GM12878 (cell line): ENCODE measurements around the gene RHBDD1. TPM values are rescaled to one million over a fixed set of nuclear protein-coding genes. Genes with fewer than 3 reads are reported as not detected.

Experiments
- ATAC-seq: fragments of 200-7000 bp; cut with Tn5 transposase; 3 replicates; pipeline ENCODE4 v1.9.1; 2020; ENCODE audit warnings: mild to moderate bottlenecking, moderate library complexity
- BruUV-seq: library from RNA; stranded (reverse); fragments of 400-500 nt; replicated peaks from 2 replicates; lab custom pipeline; 2021; lab: Mats Ljungman, UMichigan
- CTCF ChIA-PET: fragments of 300-600 bp; sonication (Branson Sonifier 250); formaldehyde crosslinking; extraction: SDS; loops from one replicate; lab custom pipeline; 2021; ENCODE audit warnings: inconsistent platforms; lab: Yijun Ruan, JAX
- POLR2A ChIA-PET: fragments of 350-600 bp; formaldehyde crosslinking; extraction: SDS; loops from one replicate; lab custom pipeline; 2021; ENCODE audit warnings: inconsistent platforms; lab: Charles Lee
- RAD21 ChIA-PET: fragments of 300-600 bp; sonication (Branson Sonifier 250); formaldehyde crosslinking; loops from one replicate; lab custom pipeline; 2023; ENCODE audit warnings: antibody characterized with exemption; ENCODE audit not compliant: unreplicated experiment; lab: Charles Lee
- SMC1A ChIA-PET: fragments of 300-600 bp; sonication (Branson Sonifier 250); formaldehyde crosslinking; loops from one replicate; lab custom pipeline; 2023; ENCODE audit not compliant: unreplicated experiment, uncharacterized antibody; lab: Charles Lee
- DNase-seq: peaks from one replicate; pipeline ENCODE4 v3.0.0-alpha.2; 2011; ENCODE audit warnings: low read depth, low spot score
- FAIRE-seq: peaks from 3 replicates; lab custom pipeline; 2011; peaks lifted over from hg19 to GRCh38; lab: Jason Lieb, UNC
- H2AFZ ChIP-seq: 2 replicates; pipeline ENCODE4 v1.6.0; 2011; ENCODE audit warnings: low read depth, low read length, control low read depth; ENCODE audit not compliant: control insufficient read depth
- H3K27ac ChIP-seq: 2 replicates; pipeline ENCODE4 v1.5.1; 2011; ENCODE audit warnings: control low read depth; ENCODE audit not compliant: control insufficient read depth, insufficient read depth
- H3K27me3 ChIP-seq, 2 experiments: replicated peaks in 1 of 2; 2 replicates each; pipeline versions ENCODE4 v1.6.0 to v1.6.1; 2011; ENCODE audit warnings: low read length in 1 of 2; ENCODE audit not compliant: control insufficient read depth in 2 of 2, insufficient read depth in 2 of 2
- H3K36me3 ChIP-seq, 2 experiments: 2 replicates each; pipeline ENCODE4 v1.5.1; 2011; ENCODE audit warnings: low read length in 1 of 2; ENCODE audit not compliant: control insufficient read depth in 2 of 2, insufficient read depth in 2 of 2
- H3K4me1 ChIP-seq: 2 replicates; pipeline ENCODE4 v1.6.1; 2011; ENCODE audit warnings: mild to moderate bottlenecking, low read length, moderate library complexity, mixed read lengths; ENCODE audit not compliant: control insufficient read depth, insufficient read depth
- H3K4me2 ChIP-seq: 2 replicates; pipeline ENCODE4 v1.6.0; 2011; ENCODE audit warnings: control low read depth; ENCODE audit not compliant: control insufficient read depth, insufficient read depth
- H3K4me3 ChIP-seq: fragments of 200-600 bp; sonication (generic); 2 replicates; pipeline ENCODE4 v1.5.1; 2016
- H3K79me2 ChIP-seq: 2 replicates; pipeline ENCODE4 v1.6.0; 2011; ENCODE audit warnings: low read length; ENCODE audit not compliant: control insufficient read depth, insufficient read depth
- H3K9ac ChIP-seq: 2 replicates; pipeline ENCODE4 v1.8.0; 2011; ENCODE audit warnings: low read length, control low read depth, mixed read lengths; ENCODE audit not compliant: control insufficient read depth, insufficient read depth
- H3K9me3 ChIP-seq: replicated peaks from 3 replicates; pipeline ENCODE4 v1.5.1; 2011; ENCODE audit warnings: mild to moderate bottlenecking, low read length; ENCODE audit not compliant: control insufficient read depth, insufficient read depth
- H4K20me1 ChIP-seq: 2 replicates; pipeline ENCODE4 v1.6.0; 2011; ENCODE audit not compliant: control insufficient read depth, insufficient read depth
- CBFB ChIP-seq: IDR thresholded peaks from 2 replicates; pipeline ENCODE4 v1.6.1; 2016; ENCODE audit warnings: antibody characterized with exemption, low read depth
- EP300 ChIP-seq, 2 experiments: fragments of 150-350 bp in 1 of 2; IDR thresholded peaks; 2 replicates each; pipeline ENCODE4 v1.6.1; 2011 to 2012; ENCODE audit warnings: low read depth in 2 of 2, low read length in 2 of 2, borderline replicate concordance in 1 of 2, improper control_type of control experiment in 1 of 2, inconsistent platforms in 1 of 2; ENCODE audit not compliant: control insufficient read depth in 1 of 2
- FOXK2 ChIP-seq: fragments of 450-650 bp; IDR thresholded peaks from 2 replicates; pipeline ENCODE4 v1.6.1; 2017; ENCODE audit warnings: mild to moderate bottlenecking, moderate library complexity
- KDM1A ChIP-seq: fragments of 200-600 bp; sonication (generic); IDR thresholded peaks from 2 replicates; pipeline ENCODE4 v1.6.1; 2016; ENCODE audit warnings: borderline replicate concordance
- POU2F2 ChIP-seq: IDR thresholded peaks from 3 replicates; pipeline ENCODE4 v1.6.1; 2011; ENCODE audit warnings: low read depth, mild to moderate bottlenecking, low read length, borderline replicate concordance
- STAT1 ChIP-seq: fragments of 450-650 bp; conservative IDR thresholded peaks from 2 replicates; pipeline ENCODE4 v1.6.1; 2014; ENCODE audit warnings: antibody characterized with exemption, mild to moderate bottlenecking
- SUPT20H ChIP-seq: IDR thresholded peaks from 2 replicates; pipeline ENCODE4 v1.6.1; 2011; ENCODE audit warnings: low read depth, mild to moderate bottlenecking, low read length, moderate library complexity, borderline replicate concordance; ENCODE audit not compliant: control insufficient read depth
- YBX1 ChIP-seq: fragments of 450-650 bp; IDR thresholded peaks from 2 replicates; pipeline ENCODE4 v1.6.1; 2016; ENCODE audit warnings: antibody characterized with exemption
- WGBS: methylation state at CpG from one replicate; pipeline ENCODE4 v1.1.6; 2016; ENCODE audit warnings: low lambda C conversion rate; ENCODE audit not compliant: insufficient replicate concordance, insufficient coverage; ENCODE audit errors: missing lambda C conversion rate; 5-methylcytosine and 5-hydroxymethylcytosine counted together
- in situ Hi-C: fragments of 300-500 bp; cut with MboI; formaldehyde crosslinking; loops from 9 replicates; pipeline ENCODE4 v1.14.3; 2018; ENCODE audit warnings: mixed read lengths
- intact Hi-C: fragments of 100-400 bp; cut with micrococcal nuclease; formaldehyde crosslinking; loops from one replicate; pipeline ENCODE4 v1.14.2; 2022; ENCODE audit not compliant: unreplicated experiment
- polyA plus RNA-seq, 11 experiments: library from polyadenylated mRNA; depleted of rRNA in 4 of 11; unstranded in 6 of 11; stranded (reverse) in 5 of 11; fragments of >200 nt; fragmentation: Nextera tagmentation in 4 of 11; fragmentation: Illumina TruSeq in 1 of 11; extraction: Ambion mirVana in 4 of 11; extraction: Trizol in 1 of 11; gene quantifications; 1 replicate in 1 of 11; 2 replicates in 10 of 11; pipeline versions ENCODE4 v1.2.1 to v1.2.3, GENCODE V29; 2011 to 2016; ENCODE audit warnings: inconsistent platforms in 2 of 11, missing spikeins in 2 of 11, low read depth in 1 of 11
- total RNA-seq, 4 experiments: library from RNA; depleted of rRNA in 3 of 4; stranded (reverse); fragments of >200 nt in 3 of 4; fragmentation: Illumina TruSeq in 1 of 4; extraction: Trizol in 1 of 4; gene quantifications; 2 replicates each; pipeline versions ENCODE4 v1.2.1 to v1.2.3, GENCODE V29; 2013 to 2021
- TF ChIP-seq, protein P1 (sequence below): fragments of 450-650 bp; IDR thresholded peaks from 2 replicates; pipeline ENCODE4 v1.6.1; 2017; ENCODE audit warnings: mild to moderate bottlenecking, moderate library complexity
- TF ChIP-seq, protein P2 (sequence below): fragments of 450-650 bp; IDR thresholded peaks from 2 replicates; pipeline ENCODE4 v1.6.1; 2016; ENCODE audit warnings: mild to moderate bottlenecking, moderate library complexity, borderline replicate concordance

Gene RHBDD1
- total and polyA plus RNA-seq, 10 of the 15 experiments (the other 5 are each of a cell fraction or from before 2014, with no cell fraction given) = 7.1 to 36.4 (median 14.7) TPM

DNA sequence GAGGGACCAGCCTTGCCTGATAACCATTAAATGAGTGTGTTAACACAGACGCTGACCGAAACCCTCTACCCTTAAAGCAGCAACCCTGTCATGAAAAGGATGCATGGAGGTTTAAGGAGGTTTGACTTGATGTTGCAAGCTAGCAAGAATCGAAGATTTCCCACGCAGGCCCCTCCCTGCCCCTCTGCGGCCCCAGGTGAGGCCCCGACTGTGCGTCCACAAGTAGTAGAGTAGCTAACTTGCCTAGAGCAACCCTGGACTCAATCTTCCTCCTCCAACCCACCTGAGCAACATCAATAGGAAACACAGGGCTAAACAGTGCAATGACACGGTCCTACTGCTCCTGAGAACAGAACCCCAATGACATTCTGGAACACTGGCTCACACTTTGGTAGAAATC is 178.0 kb downstream of the RHBDD1 start:
- Histone ChIP-seq H3K27ac (no peak overlapping the region), H3K4me1 (no peaks in the 10 kb centered on the region), H3K79me2 (no peaks in the 10 kb centered on the region), H3K9me3 (no peaks in the 10 kb centered on the region), H3K9ac (no peak overlapping the region), H3K27me3 (no peaks in the 10 kb centered on the region), H3K4me2 (no peak overlapping the region), H4K20me1 (no peaks in the 10 kb centered on the region), H2AFZ (no peak overlapping the region), H3K4me3 (no peak overlapping the region), H3K36me3 (no peaks in the 10 kb centered on the region)
- in situ Hi-C loops = no loop called here
- FAIRE-seq (no peak), DNase-seq (no peak), ATAC-seq (no peak)
- BruUV-seq = no TSS peak
- SMC1A ChIA-PET = no interaction called here
- intact Hi-C loops = no loop called here
- 93% methylated on average over 8 of the region's 8 CpGs for WGBS
- TF ChIP-seq STAT1 (no peak), POU2F2 (no peak), KDM1A (no peak), CBFB (no peak), YBX1 (no peak), SUPT20H (no peak), FOXK2 (no peak), EP300 (IDR thresholded peaks at IDR 0.05; ENCODE audit: borderline replicate concordance in 1 of 2, control insufficient read depth in 1 of 2, low read depth in 2 of 2, low read length in 2 of 2) (no peak)
- TF ChIP-seq, protein P1, sequence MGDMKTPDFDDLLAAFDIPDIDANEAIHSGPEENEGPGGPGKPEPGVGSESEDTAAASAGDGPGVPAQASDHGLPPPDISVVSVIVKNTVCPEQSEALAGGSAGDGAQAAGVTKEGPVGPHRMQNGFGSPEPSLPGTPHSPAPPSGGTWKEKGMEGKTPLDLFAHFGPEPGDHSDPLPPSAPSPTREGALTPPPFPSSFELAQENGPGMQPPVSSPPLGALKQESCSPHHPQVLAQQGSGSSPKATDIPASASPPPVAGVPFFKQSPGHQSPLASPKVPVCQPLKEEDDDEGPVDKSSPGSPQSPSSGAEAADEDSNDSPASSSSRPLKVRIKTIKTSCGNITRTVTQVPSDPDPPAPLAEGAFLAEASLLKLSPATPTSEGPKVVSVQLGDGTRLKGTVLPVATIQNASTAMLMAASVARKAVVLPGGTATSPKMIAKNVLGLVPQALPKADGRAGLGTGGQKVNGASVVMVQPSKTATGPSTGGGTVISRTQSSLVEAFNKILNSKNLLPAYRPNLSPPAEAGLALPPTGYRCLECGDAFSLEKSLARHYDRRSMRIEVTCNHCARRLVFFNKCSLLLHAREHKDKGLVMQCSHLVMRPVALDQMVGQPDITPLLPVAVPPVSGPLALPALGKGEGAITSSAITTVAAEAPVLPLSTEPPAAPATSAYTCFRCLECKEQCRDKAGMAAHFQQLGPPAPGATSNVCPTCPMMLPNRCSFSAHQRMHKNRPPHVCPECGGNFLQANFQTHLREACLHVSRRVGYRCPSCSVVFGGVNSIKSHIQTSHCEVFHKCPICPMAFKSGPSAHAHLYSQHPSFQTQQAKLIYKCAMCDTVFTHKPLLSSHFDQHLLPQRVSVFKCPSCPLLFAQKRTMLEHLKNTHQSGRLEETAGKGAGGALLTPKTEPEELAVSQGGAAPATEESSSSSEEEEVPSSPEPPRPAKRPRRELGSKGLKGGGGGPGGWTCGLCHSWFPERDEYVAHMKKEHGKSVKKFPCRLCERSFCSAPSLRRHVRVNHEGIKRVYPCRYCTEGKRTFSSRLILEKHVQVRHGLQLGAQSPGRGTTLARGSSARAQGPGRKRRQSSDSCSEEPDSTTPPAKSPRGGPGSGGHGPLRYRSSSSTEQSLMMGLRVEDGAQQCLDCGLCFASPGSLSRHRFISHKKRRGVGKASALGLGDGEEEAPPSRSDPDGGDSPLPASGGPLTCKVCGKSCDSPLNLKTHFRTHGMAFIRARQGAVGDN = no peak
- TF ChIP-seq, protein P2, sequence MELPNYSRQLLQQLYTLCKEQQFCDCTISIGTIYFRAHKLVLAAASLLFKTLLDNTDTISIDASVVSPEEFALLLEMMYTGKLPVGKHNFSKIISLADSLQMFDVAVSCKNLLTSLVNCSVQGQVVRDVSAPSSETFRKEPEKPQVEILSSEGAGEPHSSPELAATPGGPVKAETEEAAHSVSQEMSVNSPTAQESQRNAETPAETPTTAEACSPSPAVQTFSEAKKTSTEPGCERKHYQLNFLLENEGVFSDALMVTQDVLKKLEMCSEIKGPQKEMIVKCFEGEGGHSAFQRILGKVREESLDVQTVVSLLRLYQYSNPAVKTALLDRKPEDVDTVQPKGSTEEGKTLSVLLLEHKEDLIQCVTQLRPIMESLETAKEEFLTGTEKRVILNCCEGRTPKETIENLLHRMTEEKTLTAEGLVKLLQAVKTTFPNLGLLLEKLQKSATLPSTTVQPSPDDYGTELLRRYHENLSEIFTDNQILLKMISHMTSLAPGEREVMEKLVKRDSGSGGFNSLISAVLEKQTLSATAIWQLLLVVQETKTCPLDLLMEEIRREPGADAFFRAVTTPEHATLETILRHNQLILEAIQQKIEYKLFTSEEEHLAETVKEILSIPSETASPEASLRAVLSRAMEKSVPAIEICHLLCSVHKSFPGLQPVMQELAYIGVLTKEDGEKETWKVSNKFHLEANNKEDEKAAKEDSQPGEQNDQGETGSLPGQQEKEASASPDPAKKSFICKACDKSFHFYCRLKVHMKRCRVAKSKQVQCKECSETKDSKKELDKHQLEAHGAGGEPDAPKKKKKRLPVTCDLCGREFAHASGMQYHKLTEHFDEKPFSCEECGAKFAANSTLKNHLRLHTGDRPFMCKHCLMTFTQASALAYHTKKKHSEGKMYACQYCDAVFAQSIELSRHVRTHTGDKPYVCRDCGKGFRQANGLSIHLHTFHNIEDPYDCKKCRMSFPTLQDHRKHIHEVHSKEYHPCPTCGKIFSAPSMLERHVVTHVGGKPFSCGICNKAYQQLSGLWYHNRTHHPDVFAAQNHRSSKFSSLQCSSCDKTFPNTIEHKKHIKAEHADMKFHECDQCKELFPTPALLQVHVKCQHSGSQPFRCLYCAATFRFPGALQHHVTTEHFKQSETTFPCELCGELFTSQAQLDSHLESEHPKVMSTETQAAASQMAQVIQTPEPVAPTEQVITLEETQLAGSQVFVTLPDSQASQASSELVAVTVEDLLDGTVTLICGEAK = no peak
- RAD21 ChIA-PET = no interaction called here
- POLR2A ChIA-PET = no interaction called here
- CTCF ChIA-PET = no interaction called here
